HG02973 (cell line): ENCODE results near the gene PSRC1.
"Not testable (repeated sequence)": the region's sequence is repeated elsewhere in the genome, so short reads cannot be mapped to it uniquely, and the experiment has no call there.

Experiments
- ATAC-seq: cut with Tn5 transposase; IDR thresholded peaks from one replicate; pipeline ENCODE4 v1.9.1; 2021; ENCODE audit warnings: moderate library complexity; ENCODE audit not compliant: unreplicated experiment

Gene PSRC1

GRCh38 chr1:109296782-109297181 lies 13.8 kb upstream of the PSRC1 start:
- ATAC-seq = no peak

GRCh38 chr1:109295712-109296415 lies 12.9 kb upstream of the PSRC1 start:
- ATAC-seq = no peak

DNA sequence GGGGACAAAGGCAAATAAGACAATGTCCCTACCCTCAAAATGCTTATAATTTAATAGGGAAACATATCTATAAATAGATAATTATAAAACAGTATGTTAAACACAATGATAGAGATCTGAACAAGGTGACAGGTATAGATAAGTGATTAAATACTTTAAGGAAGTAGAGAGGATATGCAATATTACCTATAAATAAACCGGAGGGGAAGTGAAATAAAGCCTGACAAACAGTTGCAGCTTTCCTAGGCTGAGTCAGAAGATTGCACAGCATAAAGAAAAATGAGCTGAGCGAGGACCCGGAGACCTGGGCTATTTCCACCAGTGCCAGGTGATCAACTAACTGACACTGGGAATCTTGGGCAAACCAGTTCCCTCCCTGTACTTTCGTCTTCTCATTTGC lies 11.5 kb upstream of the PSRC1 start:
- ATAC-seq = no peak

GRCh38 chr1:109293026-109293425 lies 10.1 kb upstream of the PSRC1 start:
- ATAC-seq = no peak

DNA sequence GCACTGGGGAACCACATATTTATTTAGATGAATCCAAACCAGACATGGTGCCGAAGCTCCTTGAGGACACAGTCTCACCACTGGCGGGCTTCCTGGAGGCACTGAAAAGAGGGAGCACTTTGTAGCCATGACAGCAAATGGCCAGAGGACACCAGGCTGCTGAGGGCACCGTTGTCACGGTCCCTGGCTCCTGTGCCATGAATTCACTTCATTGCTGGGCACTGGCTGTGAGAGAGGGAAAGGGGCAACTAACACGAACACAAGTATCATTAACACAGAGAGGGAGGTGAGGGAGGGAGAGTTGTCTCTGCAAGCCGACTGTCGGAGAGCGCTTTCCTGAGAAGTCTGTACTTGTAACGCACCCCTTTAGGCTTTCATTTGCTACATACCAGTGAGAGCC lies 9.4 kb upstream of the PSRC1 start:
- ATAC-seq = no peak

DNA sequence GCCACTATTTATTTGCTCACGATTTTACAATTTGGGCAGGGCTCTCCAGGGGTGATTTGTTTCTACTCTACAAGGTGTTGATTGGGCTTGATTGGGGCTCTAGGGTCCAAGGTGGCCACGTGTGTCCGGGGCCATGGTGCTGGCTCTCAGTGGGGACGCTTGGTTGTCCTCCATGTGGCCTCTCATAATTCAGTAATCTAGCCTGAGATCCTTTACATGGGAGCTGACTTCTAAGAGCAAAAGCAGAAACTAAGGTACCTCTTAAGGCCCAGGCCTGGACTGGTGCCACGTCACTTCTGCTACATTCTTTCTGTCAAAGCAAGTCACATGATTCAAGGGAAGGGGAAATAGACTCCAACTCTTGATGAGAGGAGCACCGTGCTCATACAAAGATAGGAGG lies 8.1 kb upstream of the PSRC1 start:
- no peak for ATAC-seq

DNA sequence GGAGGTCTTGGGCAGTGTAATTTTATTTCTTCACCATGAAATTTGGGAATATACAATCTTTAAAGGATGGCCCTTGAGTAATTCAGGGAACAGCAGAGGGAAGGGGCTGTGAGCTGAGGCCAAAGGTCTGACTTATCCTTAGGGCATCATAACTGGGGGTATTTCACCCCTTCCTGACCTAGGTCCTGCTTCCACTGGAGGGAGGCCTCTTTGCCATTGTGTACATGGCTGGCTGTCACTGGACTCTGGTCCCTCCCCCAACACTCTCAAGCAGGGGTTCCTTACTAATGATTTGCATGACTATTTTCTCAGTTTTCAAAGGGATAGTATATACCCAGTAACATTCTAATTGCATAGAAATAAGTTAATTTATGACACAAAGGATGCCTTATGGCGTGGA lies 7.2 kb upstream of the PSRC1 start:
- no peak for ATAC-seq

GRCh38 chr1:109286762-109287161 lies 3.8 kb upstream of the PSRC1 start:
- ATAC-seq = not testable (repeated sequence)

DNA sequence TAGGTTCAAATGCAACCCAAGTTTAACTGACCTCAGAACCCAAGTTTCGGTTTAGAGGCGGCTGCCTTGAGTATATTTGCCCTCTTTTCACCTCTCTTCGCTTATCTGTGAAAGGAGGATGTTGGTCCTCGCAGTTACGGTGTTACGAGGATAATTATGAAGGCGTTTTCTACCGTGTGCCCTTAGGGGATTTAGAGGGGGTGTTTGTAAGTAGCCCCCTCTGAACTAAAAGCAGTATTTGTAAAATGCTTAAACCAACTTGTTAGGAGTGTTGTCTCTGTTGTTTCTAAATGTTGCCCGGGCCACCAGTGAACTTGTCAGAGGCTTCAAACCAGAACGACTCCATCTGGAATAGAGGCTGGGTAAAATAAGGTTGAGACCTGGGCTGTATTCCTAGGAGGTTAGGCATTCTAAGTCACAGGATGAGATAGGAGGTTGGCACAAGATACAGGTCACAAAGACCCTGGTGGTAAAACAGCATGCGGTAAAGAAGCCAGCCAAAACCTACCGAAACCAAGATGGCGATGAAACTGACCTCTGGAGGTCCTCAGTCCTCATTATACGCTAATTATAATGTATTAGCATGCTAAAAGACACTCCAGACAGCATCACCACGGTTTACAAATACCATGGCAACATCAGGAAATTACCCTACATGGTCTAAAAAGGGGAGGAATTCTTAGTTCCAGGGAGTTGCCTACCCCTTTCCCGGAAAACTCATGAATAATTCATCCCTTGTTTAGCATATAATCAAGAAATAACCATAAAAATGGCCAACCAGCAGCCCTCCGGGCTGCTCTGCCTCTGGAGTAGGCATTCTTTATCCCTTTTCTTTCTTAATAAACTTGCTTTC lies 1.0 kb upstream of the PSRC1 start:
- no peak for ATAC-seq

GRCh38 chr1:109282497-109282951 lies 421 bp downstream of the PSRC1 start:
- ATAC-seq = no peak

- no peak for ATAC-seq
These were observed 1.1 kb downstream of the PSRC1 start for GRCh38 chr1:109281680-109282496.

- no peak for ATAC-seq
These were observed 2.1 kb downstream of the PSRC1 start for GRCh38 chr1:109280862-109281261.

- no peak for ATAC-seq
These were observed 3.2 kb downstream of the PSRC1 start for GRCh38 chr1:109279615-109280278.

- ATAC-seq = no peak
These were observed 5.3 kb downstream of the PSRC1 start for GRCh38 chr1:109277434-109278204.

DNA sequence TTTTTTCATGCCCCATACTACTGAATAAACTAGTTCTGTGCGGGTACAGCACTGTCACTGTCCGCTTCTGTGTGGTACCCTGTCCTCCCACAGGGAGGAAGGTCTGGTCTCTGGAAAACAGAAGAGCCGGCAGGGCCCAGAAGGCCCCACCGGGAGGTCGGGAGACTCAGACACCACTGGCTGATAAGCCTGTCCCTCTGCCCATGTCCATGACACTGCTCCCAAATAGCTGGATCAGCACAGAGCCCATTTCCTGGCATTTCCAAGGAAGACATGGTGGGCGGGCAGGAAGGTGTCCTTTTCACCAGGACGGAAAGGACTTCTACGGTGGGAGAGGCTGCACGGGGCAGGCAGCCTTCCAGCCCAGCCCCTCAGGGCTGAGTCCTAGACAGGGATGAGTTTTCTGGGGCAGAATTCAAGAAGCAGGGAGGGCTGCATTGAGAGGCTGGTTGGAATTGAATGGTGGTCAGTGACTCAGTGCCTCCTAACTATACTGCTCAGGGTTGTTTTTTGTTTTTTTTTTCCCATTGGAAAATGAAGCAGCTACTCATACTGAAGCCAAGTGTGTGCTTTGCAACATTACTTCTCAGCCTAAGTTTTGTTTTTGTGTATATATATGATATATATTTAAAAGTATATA lies 7.1 kb downstream of the PSRC1 start:
- no peak for ATAC-seq

- no peak for ATAC-seq
These were observed 8.1 kb downstream of the PSRC1 start for GRCh38 chr1:109274533-109275476.

DNA sequence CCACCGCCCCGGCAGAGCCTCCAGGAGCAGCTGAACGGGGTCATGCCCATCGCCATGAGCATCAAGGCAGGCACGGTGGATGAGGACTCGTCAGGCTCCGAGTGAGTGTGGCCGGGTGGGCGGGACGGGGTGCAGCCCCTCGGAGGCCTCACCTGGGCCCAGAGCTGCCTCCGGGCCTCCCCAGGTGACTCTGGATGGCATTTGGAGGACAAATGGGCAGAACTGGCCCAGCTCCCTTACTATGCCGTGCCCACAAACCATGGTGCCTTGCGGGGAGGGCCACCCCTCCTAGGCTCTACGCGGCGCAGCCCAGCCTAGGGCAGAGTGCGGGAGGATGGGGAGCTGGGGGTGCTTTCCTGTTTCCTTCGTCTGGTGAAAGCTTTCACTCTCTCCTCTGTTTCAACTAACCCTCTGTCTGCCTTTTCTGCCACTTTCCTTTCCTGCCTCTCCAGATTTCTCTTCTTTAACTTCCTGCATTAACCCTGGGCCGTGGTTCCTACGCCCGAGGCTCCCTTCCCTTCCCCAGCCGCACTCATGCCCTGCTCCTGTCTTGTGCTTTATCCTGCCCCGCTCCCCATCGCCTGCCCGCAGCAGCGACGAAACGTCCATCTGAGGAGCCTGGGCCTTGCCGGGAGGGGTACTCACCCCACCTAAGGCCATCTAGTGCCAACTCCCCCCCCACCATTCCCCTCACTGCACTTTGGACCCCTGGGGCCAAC lies 9.2 kb downstream of the PSRC1 start:
- no peak for ATAC-seq
